HFFc6 (cell line): Measurements from ENCODE around the gene NUBP2. TPM values are rescaled to one million over a fixed set of nuclear protein-coding genes. Genes with fewer than 3 reads are reported as not detected.

Experiments used
- DNase-seq: peaks from one replicate; pipeline ENCODE4 v3.0.0-alpha.2; 2018
- H3K27ac Mint-ChIP-seq: 2 replicates; pipeline ENCODE4 v1.8.0; 2020; ENCODE audit warnings: mild to moderate bottlenecking, mixed read lengths
- H3K27me3 Mint-ChIP-seq: 2 replicates; pipeline ENCODE4 v1.8.0; 2021; ENCODE audit warnings: mild to moderate bottlenecking, moderate library complexity, mixed read lengths; ENCODE audit not compliant: insufficient read depth
- H3K36me3 Mint-ChIP-seq: 2 replicates; pipeline ENCODE4 v1.8.0; 2021; ENCODE audit warnings: low read depth, mixed read lengths
- H3K4me1 Mint-ChIP-seq: 2 replicates; pipeline ENCODE4 v1.8.0; 2020; ENCODE audit warnings: low read depth, mixed read lengths
- H3K4me3 Mint-ChIP-seq: 2 replicates; pipeline ENCODE4 v1.8.0; 2020; ENCODE audit warnings: mild to moderate bottlenecking, moderate library complexity, mixed read lengths
- H3K9me3 Mint-ChIP-seq: 2 replicates; pipeline ENCODE4 v1.8.0; 2020; ENCODE audit warnings: mild to moderate bottlenecking, mixed read lengths
- CTCF ChIP-seq: fragments of 200-600 bp; sonication (generic); IDR thresholded peaks from 2 replicates; pipeline ENCODE4 v1.5.0; 2021; ENCODE audit warnings: antibody characterized with exemption, mild to moderate bottlenecking
- long read RNA-seq: library from polyadenylated mRNA; unstranded; transcript quantifications from one replicate; pipeline ENCODE4 v2.0.0, GENCODE V29; 2019
- total RNA-seq, 6 experiments: library from RNA; stranded (reverse); fragmentation: NEBNext Ultra II Directional; extraction: Animal tissue kit (Norgen Biotek cat#: 25700); gene quantifications; 2 replicates in 1 of 6; 3 replicates in 5 of 6; pipeline ENCODE4 v1.2.3, GENCODE V29; 2021

Gene NUBP2
- 10 to 100 TPM; 41.5 to 53.8 (median 43.5) TPM for total RNA-seq
- long read RNA-seq, transcript NUBP2-215 (6 exons, 1,173 nt): minor isoform, 26 of 122 reads
- long read RNA-seq, transcript NUBP2-201 (7 exons, 1,413 nt): major isoform, 72 of 122 reads
- long read RNA-seq, partial matches to known transcripts: 8 of 122 reads
- long read RNA-seq, other reads (novel, unspliced or antisense): 13 of 122 reads

GRCh38 chr16:1782408-1783264 lies at the start of gene NUBP2, which contains the start of gene SPSB3:
NUBP2 (plus strand) TSS chr16:1782960; CDS start chr16:1783021, 61 bp downstream.
SPSB3 (minus strand) TSS chr16:1782571; CDS start chr16:1781483, 1,088 bp downstream.
- Mint-ChIP-seq H3K9me3 (no peaks in the 10 kb centered on the region), H3K36me3 (no peaks in the 10 kb centered on the region)

GRCh38 chr16:1734123-1734522 lies 48.6 kb upstream of the NUBP2 start:
- TF ChIP-seq CTCF: no peak
- no peak for DNase-seq
- Mint-ChIP-seq H3K9me3 (no peaks in the 10 kb centered on the region), H3K27me3 (peaks cover 2% of the 10 kb centered on the region; the same call in 1 of the 2 replicates), H3K27ac (no peak overlapping the region), H3K36me3 (peaks cover 5% of the 10 kb centered on the region; the same call in 1 of the 2 replicates), H3K4me1 (no peaks in the 10 kb centered on the region), H3K4me3 (no peak overlapping the region)

More at GRCh38 chr16:1782408-1783264, at the start of gene NUBP2, which contains the start of gene SPSB3:
- Mint-ChIP-seq H3K27ac (peak within 1 kb of the TSS; percentile 77), H3K4me1 (peaks cover 23% of the 10 kb centered on the region), H3K27me3 (peaks cover 26% of the 10 kb centered on the region), H3K4me3 (peak within 1 kb of the TSS; percentile 94)
- peak; percentile 100 for DNase-seq
- TF ChIP-seq CTCF: no peak

GRCh38 chr16:1734816-1735215 lies 47.9 kb upstream of the NUBP2 start:
- no peak for TF ChIP-seq CTCF
- H3K36me3 Mint-ChIP-seq: peaks cover 5% of the 10 kb centered on the region; the same call in 1 of the 2 replicates

GRCh38 chr16:1740234-1740633 lies 42.5 kb upstream of the NUBP2 start:
- Mint-ChIP-seq H3K4me1 (peaks cover 7% of the 10 kb centered on the region), H3K36me3 (peaks cover 5% of the 10 kb centered on the region), H3K27ac (no peak overlapping the region), H3K9me3 (no peaks in the 10 kb centered on the region), H3K27me3 (no peaks in the 10 kb centered on the region), H3K4me3 (no peak overlapping the region)
- no peak for DNase-seq
- no peak for TF ChIP-seq CTCF

More at GRCh38 chr16:1734816-1735215, 47.9 kb upstream of the NUBP2 start:
- H3K27me3 Mint-ChIP-seq: peaks cover 2% of the 10 kb centered on the region; the same call in 1 of the 2 replicates
- H3K9me3 Mint-ChIP-seq: no peaks in the 10 kb centered on the region
- no peak overlapping the region; the same call in 1 of the 2 replicates for H3K27ac Mint-ChIP-seq
- no peak for DNase-seq
- no peak overlapping the region for H3K4me3 Mint-ChIP-seq
- no peaks in the 10 kb centered on the region for H3K4me1 Mint-ChIP-seq

GRCh38 chr16:1740781-1741490 lies 41.8 kb upstream of the NUBP2 start:
- Mint-ChIP-seq H3K36me3 (peaks cover 5% of the 10 kb centered on the region), H3K4me1 (peaks cover 14% of the 10 kb centered on the region), H3K27ac (no peak overlapping the region), H3K27me3 (no peaks in the 10 kb centered on the region), H3K9me3 (no peaks in the 10 kb centered on the region), H3K4me3 (no peak overlapping the region)
- no peak for DNase-seq
- TF ChIP-seq CTCF: no peak
